Smooth muscle cell (in vitro differentiated cells): ENCODE measurements around the gene MRPS35. TPM values are rescaled to one million over a fixed set of nuclear protein-coding genes. Genes with fewer than 3 reads are reported as not detected.

Source experiments
- DNase-seq: peaks from one replicate; lab custom pipeline; 2025; ENCODE audit not compliant: unreplicated experiment; lab: John Stamatoyannopoulos, UW
- H2AFZ ChIP-seq: fragments of 200-600 bp; sonication (generic); 2 replicates; pipeline ENCODE4 v1.6.0; 2016; ENCODE audit warnings: antibody characterized with exemption, low read depth, mild to moderate bottlenecking
- H3F3A ChIP-seq: fragments of 200-600 bp; sonication (generic); 2 replicates; pipeline ENCODE4 v1.6.0; 2017; ENCODE audit warnings: antibody characterized with exemption, low read depth
- H3K27ac ChIP-seq: fragments of 200-600 bp; sonication (generic); 2 replicates; pipeline ENCODE4 v1.5.1; 2016; ENCODE audit warnings: low read depth, mild to moderate bottlenecking
- H3K27me3 ChIP-seq: fragments of 200-600 bp; sonication (generic); 2 replicates; pipeline ENCODE4 v1.6.1; 2016; ENCODE audit warnings: low read depth, mild to moderate bottlenecking
- H3K36me3 ChIP-seq: fragments of 200-600 bp; sonication (generic); 2 replicates; pipeline ENCODE4 v1.5.1; 2016; ENCODE audit warnings: low read depth
- H3K4me1 ChIP-seq: fragments of 200-600 bp; sonication (generic); 2 replicates; pipeline ENCODE4 v1.5.1; 2016; ENCODE audit warnings: low read depth
- H3K4me2 ChIP-seq: fragments of 200-600 bp; sonication (generic); 2 replicates; pipeline ENCODE4 v1.6.0; 2016; ENCODE audit warnings: mild to moderate bottlenecking
- H3K4me3 ChIP-seq: fragments of 200-600 bp; sonication (generic); 2 replicates; pipeline ENCODE4 v1.5.1; 2016; ENCODE audit warnings: mild to moderate bottlenecking
- H3K79me2 ChIP-seq: fragments of 200-600 bp; sonication (generic); 2 replicates; pipeline ENCODE4 v1.6.0; 2016; ENCODE audit warnings: low read depth, mild to moderate bottlenecking
- H3K9ac ChIP-seq: fragments of 200-600 bp; sonication (generic); 2 replicates; pipeline ENCODE4 v1.6.0; 2016; ENCODE audit warnings: low read depth
- H3K9me3 ChIP-seq: fragments of 200-600 bp; sonication (generic); replicated peaks from 2 replicates; pipeline ENCODE4 v1.5.1; 2016; ENCODE audit warnings: low read depth
- H4K20me1 ChIP-seq: fragments of 200-600 bp; sonication (generic); 2 replicates; pipeline ENCODE4 v1.6.0; 2016; ENCODE audit warnings: low read depth
- CTCF ChIP-seq: fragments of 200-600 bp; sonication (generic); IDR thresholded peaks from 2 replicates; pipeline ENCODE4 v1.5.1; 2017; ENCODE audit warnings: borderline replicate concordance, mild to moderate bottlenecking, antibody characterized with exemption; ENCODE audit not compliant: insufficient read depth, poor library complexity, severe bottlenecking
- WGBS: methylation state at CpG from one replicate; pipeline ENCODE4 v1.1.7; 2016; ENCODE audit warnings: low lambda C conversion rate; 5-methylcytosine and 5-hydroxymethylcytosine counted together
- polyA plus RNA-seq: library from polyadenylated mRNA; unstranded; fragments of >200 nt; fragmentation: Nextera tagmentation; extraction: Ambion mirVana; gene quantifications from 2 replicates; pipeline ENCODE4 v1.2.1, GENCODE V29; 2016
- total RNA-seq: library from RNA; depleted of rRNA; stranded (reverse); fragments of >200 nt; gene quantifications from 2 replicates; pipeline ENCODE4 v1.2.3, GENCODE V29; 2014

MRPS35 gene
- total and polyA plus RNA-seq, 2 experiments from 2014 or later = 51.6 to 77.1 TPM

- Histone ChIP-seq H2AFZ (no peak overlapping the region), H3K4me2 (peak overlapping the region; percentile 62)
- no peak for DNase-seq
These were observed 61.9 kb downstream of the MRPS35 start for GRCh38 chr12:27772328-27773049.

GRCh38 chr12:27777141-27777540 lies 66.5 kb downstream of the MRPS35 start:
- no peak for DNase-seq
- no peak overlapping the region for H2AFZ ChIP-seq

More at GRCh38 chr12:27772328-27773049, 61.9 kb downstream of the MRPS35 start:
- H3K9me3 ChIP-seq = no peaks in the 10 kb centered on the region
- no peaks in the 10 kb centered on the region for H4K20me1 ChIP-seq
- H3K27me3 ChIP-seq = no peaks in the 10 kb centered on the region
- WGBS = 24% methylated on average over 5 of the region's 5 CpGs
- no peak for TF ChIP-seq CTCF
- H3K36me3 ChIP-seq = no peaks in the 10 kb centered on the region
- peak overlapping the region; percentile 16 for H3K9ac ChIP-seq
- peaks cover 4% of the 10 kb centered on the region for H3F3A ChIP-seq
- no peaks in the 10 kb centered on the region for H3K79me2 ChIP-seq
- H3K4me1 ChIP-seq = peaks cover 5% of the 10 kb centered on the region
- H3K27ac ChIP-seq = peak overlapping the region; percentile 82
- H3K4me3 ChIP-seq = no peak overlapping the region

DNA sequence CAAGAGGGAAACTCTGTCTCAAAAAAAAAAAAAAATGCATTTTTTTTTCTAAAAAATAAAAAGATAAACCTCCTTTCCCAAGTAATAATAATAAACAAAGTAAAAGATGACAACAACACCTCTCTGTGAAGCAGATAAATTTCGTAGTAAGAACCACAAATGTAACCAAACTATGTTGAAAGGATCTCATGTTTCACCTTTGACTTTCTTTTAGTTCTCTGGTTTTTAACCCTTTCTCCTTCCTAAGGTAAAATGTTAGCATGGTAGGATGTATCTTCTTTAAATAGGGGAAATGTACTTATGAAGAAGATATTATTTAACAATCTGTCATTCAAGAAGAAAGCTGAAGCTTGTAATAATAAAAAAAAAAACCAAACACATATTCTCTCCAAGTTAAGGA lies 67.6 kb downstream of the MRPS35 start:
- no peak overlapping the region for H2AFZ ChIP-seq
- DNase-seq = no peak
- TF ChIP-seq CTCF = no peak
- H4K20me1 ChIP-seq = no peaks in the 10 kb centered on the region
- H3K9ac ChIP-seq = no peak overlapping the region
- H3F3A ChIP-seq = peaks cover 29% of the 10 kb centered on the region
- H3K27me3 ChIP-seq = no peaks in the 10 kb centered on the region
- peaks cover 39% of the 10 kb centered on the region for H3K79me2 ChIP-seq
- H3K27ac ChIP-seq = no peak overlapping the region
- H3K9me3 ChIP-seq = no peaks in the 10 kb centered on the region
- no peak overlapping the region for H3K4me3 ChIP-seq
- 40% methylated on average over 1 of the region's 1 CpG for WGBS
- no peaks in the 10 kb centered on the region for H3K36me3 ChIP-seq
- no peak overlapping the region for H3K4me2 ChIP-seq
- H3K4me1 ChIP-seq = peaks cover 28% of the 10 kb centered on the region

More at GRCh38 chr12:27777141-27777540, 66.5 kb downstream of the MRPS35 start:
- WGBS = 88% methylated on average over 5 of the region's 5 CpGs
- Histone ChIP-seq H3F3A (peaks cover 24% of the 10 kb centered on the region), H3K36me3 (no peaks in the 10 kb centered on the region), H3K27ac (no peak overlapping the region), H3K4me2 (no peak overlapping the region), H3K4me1 (peaks cover 21% of the 10 kb centered on the region), H3K9me3 (no peaks in the 10 kb centered on the region), H3K4me3 (no peak overlapping the region), H3K9ac (no peak overlapping the region), H4K20me1 (no peaks in the 10 kb centered on the region), H3K79me2 (peaks cover 28% of the 10 kb centered on the region), H3K27me3 (no peaks in the 10 kb centered on the region)
- TF ChIP-seq CTCF = no peak

DNA sequence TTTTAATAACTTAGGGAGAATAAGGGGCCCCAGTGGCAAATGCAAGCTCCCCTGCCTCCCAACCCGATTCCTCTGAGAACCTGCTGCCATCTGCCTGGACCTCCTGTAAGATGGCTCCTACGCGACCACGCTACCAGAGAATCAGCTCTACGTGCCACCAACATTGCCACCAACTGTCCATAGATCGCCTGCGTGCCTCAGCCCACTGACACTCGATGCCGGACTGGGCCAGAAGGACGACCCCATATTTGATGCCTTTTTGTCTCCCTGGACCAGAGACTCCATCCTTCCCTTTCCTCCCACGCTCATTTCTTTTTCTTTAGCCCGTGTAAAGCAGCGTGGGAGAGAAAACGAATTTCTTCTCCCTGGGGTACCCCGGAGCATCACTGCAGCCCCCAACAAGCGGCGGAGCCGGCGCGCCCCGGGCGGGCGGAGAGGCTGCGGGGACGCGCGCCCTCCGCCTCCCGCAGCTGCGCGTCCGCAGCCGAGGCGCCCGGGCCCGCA lies 68.8 kb downstream of the MRPS35 start:
- peaks cover 30% of the 10 kb centered on the region for H3K4me1 ChIP-seq
- peak overlapping the region; percentile 81 for H3K27ac ChIP-seq
- no peaks in the 10 kb centered on the region for H3K36me3 ChIP-seq
- H3K79me2 ChIP-seq = peaks cover 51% of the 10 kb centered on the region
- 6% methylated on average over 35 of the region's 36 CpGs for WGBS
- no peaks in the 10 kb centered on the region for H3K27me3 ChIP-seq
- H3K9ac ChIP-seq = peak overlapping the region; percentile 55
- H3K4me2 ChIP-seq = peak overlapping the region; percentile 100
- TF ChIP-seq CTCF = no peak
- H4K20me1 ChIP-seq = no peaks in the 10 kb centered on the region
- DNase-seq = no peak
- H2AFZ ChIP-seq = peak overlapping the region; percentile 87
- no peaks in the 10 kb centered on the region for H3K9me3 ChIP-seq
- H3F3A ChIP-seq = peaks cover 29% of the 10 kb centered on the region
- peak overlapping the region; percentile 78 for H3K4me3 ChIP-seq
